ENCODE measurements around the gene IQGAP3.

GRCh38 chr1:156579472-156579871, 7.1 kb upstream of the IQGAP3 start, which contains the start of gene TTC24:
- TF ChIP-seq CTCF (IDR thresholded peaks at IDR 0.05; ENCODE audit: low read depth, low read length): no peak
- no peak for TF ChIP-seq EZH2phosphoT487 (IDR thresholded peaks at IDR 0.05; ENCODE audit: low read depth)
